PFSK-1 (cell line): ENCODE data around the gene SNRPA1.

Experiments
- POLR2AphosphoS5 ChIP-seq: IDR thresholded peaks from 2 replicates; pipeline ENCODE4 v1.6.1; 2012; ENCODE audit warnings: low read depth, mild to moderate bottlenecking, control low read depth, low read length, moderate library complexity
- TAF1 ChIP-seq: IDR thresholded peaks from 2 replicates; pipeline ENCODE4 v1.6.1; 2012; ENCODE audit warnings: low read length, control low read depth, borderline replicate concordance; ENCODE audit not compliant: insufficient read depth
- TF ChIP-seq, protein P1 (sequence below), 2 experiments: IDR thresholded peaks; 2 replicates each; pipeline versions ENCODE4 v1.6.1 to v1.8.0; 2011 to 2012; ENCODE audit warnings: low read depth in 2 of 2, low read length in 2 of 2, control low read depth in 1 of 2, inconsistent platforms in 1 of 2, mild to moderate bottlenecking in 1 of 2, moderate library complexity in 1 of 2; ENCODE audit not compliant: insufficient read depth in 1 of 2

DNA sequence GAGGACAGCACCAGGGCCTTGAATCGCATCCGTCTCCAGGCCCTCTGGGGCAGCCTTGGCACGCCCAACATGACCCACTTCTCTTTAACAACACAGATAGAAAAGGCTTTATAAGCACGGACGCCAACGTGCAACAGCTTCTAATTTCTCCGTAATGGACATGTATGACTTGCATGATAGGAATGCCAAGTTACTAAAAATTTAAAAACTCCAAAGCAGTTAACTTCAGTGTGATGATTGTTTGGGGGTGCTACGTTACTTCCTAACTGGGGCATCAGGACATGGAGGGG, 30.9 kb upstream of the SNRPA1 start:
- TF ChIP-seq POLR2AphosphoS5 (no peak), TAF1 (no peak)
- TF ChIP-seq, protein P1, sequence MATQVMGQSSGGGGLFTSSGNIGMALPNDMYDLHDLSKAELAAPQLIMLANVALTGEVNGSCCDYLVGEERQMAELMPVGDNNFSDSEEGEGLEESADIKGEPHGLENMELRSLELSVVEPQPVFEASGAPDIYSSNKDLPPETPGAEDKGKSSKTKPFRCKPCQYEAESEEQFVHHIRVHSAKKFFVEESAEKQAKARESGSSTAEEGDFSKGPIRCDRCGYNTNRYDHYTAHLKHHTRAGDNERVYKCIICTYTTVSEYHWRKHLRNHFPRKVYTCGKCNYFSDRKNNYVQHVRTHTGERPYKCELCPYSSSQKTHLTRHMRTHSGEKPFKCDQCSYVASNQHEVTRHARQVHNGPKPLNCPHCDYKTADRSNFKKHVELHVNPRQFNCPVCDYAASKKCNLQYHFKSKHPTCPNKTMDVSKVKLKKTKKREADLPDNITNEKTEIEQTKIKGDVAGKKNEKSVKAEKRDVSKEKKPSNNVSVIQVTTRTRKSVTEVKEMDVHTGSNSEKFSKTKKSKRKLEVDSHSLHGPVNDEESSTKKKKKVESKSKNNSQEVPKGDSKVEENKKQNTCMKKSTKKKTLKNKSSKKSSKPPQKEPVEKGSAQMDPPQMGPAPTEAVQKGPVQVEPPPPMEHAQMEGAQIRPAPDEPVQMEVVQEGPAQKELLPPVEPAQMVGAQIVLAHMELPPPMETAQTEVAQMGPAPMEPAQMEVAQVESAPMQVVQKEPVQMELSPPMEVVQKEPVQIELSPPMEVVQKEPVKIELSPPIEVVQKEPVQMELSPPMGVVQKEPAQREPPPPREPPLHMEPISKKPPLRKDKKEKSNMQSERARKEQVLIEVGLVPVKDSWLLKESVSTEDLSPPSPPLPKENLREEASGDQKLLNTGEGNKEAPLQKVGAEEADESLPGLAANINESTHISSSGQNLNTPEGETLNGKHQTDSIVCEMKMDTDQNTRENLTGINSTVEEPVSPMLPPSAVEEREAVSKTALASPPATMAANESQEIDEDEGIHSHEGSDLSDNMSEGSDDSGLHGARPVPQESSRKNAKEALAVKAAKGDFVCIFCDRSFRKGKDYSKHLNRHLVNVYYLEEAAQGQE (IDR thresholded peaks at IDR 0.05; ENCODE audit: insufficient read depth in 1 of 2, low read depth in 2 of 2, low read length in 2 of 2), result no peak
